SK-N-DZ (cell line): ENCODE data around the gene FAM3C.

Experiments
- DNase-seq: peaks from one replicate; pipeline ENCODE4 v3.0.0-alpha.2; 2015; ENCODE audit warnings: low spot score

The FAM3C gene

DNA sequence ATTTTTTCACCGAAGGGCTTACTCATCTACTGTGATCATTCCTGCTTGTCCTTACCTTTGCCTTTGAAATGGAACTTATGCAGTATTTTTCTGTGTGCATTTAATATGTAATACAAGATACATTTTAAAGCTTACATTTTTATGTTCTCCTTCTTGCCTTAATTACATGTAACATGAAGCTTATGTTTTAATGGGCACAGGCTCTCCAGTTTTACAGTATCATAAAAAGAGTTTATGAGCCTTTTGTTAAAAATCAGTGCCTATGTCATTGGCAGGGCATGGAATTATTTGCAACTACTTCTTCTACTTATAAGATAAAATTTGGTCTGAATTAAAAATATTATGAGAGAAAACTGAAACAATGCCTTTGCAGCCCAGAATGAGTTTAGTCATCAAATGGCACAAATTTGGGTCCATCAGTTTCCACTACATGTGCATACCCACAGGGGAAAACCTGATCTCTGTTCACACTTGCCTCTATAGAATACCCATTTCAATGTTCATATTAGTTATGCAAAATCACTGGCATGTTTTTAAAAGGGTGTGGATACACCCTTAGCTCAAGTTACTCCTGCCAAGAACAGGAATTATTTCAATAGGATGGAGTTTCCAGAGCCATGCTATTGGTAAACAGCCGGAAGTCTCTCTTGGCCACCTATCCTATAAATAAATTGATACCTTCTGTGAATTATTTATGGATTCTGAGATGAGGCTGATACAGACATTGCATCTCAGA, 95.3 kb downstream of the FAM3C start:
- no peak for DNase-seq
